Measurements from ENCODE around the gene EIF2B2.

- TF ChIP-seq EP300 (IDR thresholded peaks at IDR 0.05) (no peak), CTCF (IDR thresholded peaks at IDR 0.05) (no peak), POLR2A (IDR thresholded peaks at IDR 0.05) (no peak)
Measured at GRCh38 chr14:74968811-74969210, 33.9 kb upstream of the EIF2B2 start.

All from gastroesophageal sphincter (tissue), 3 donors.